Liver (tissue), 9 donors: ENCODE results near the gene STEAP2. TPM values are rescaled to one million over a fixed set of nuclear protein-coding genes. Genes with fewer than 3 reads are reported as not detected.

Experiments used
- DNase-seq: peaks from one replicate; pipeline ENCODE4 v3.0.0-alpha.2; 2017; ENCODE audit warnings: low spot score
- H3K27ac ChIP-seq, 2 donors: one replicate each; pipeline ENCODE4 v1.7.0; 2013; ENCODE audit warnings: inconsistent platforms in 2 of 2, low read length in 2 of 2, control low read depth in 1 of 2, low read depth in 1 of 2, mild to moderate bottlenecking in 1 of 2
- H3K27me3 ChIP-seq, 4 donors: one replicate each; pipeline versions ENCODE4 v1.6.1 to v1.7.0; 2013; ENCODE audit warnings: low read length in 3 of 4, inconsistent platforms in 1 of 4, mild to moderate bottlenecking in 1 of 4, moderate library complexity in 1 of 4; ENCODE audit not compliant: control insufficient read depth in 4 of 4, insufficient read depth in 4 of 4
- H3K36me3 ChIP-seq, 4 donors: one replicate each; pipeline versions ENCODE4 v1.6.1 to v1.7.0; 2013; ENCODE audit warnings: low read length in 3 of 4, mild to moderate bottlenecking in 3 of 4, low read depth in 1 of 4, moderate library complexity in 1 of 4; ENCODE audit not compliant: control insufficient read depth in 4 of 4, insufficient read depth in 3 of 4
- H3K4me1 ChIP-seq, 4 donors: one replicate each; pipeline versions ENCODE4 v1.6.1 to v1.7.0; 2013; ENCODE audit warnings: low read length in 3 of 4, mild to moderate bottlenecking in 3 of 4, moderate library complexity in 1 of 4; ENCODE audit not compliant: control insufficient read depth in 4 of 4, insufficient read depth in 4 of 4
- H3K4me3 ChIP-seq, 3 donors: one replicate each; pipeline versions ENCODE4 v1.6.1 to v1.7.0; 2013; ENCODE audit warnings: low read length in 3 of 3, control low read depth in 1 of 3, low read depth in 1 of 3, mild to moderate bottlenecking in 1 of 3
- H3K9ac ChIP-seq, 2 donors: one replicate each; pipeline ENCODE4 v1.7.0; 2013; ENCODE audit warnings: low read length in 2 of 2, mild to moderate bottlenecking in 2 of 2, moderate library complexity in 2 of 2, control low read depth in 1 of 2, low read depth in 1 of 2
- H3K9me3 ChIP-seq, 4 donors: one replicate each; pipeline versions ENCODE4 v1.6.1 to v1.7.0; 2013; ENCODE audit warnings: low read length in 3 of 4; ENCODE audit not compliant: control insufficient read depth in 4 of 4
- EGR1 ChIP-seq, 2 donors: IDR thresholded peaks; 2 replicates each; pipeline ENCODE4 v1.6.1; 2016 to 2018; ENCODE audit warnings: antibody characterized with exemption in 2 of 2, low read depth in 2 of 2
- FOXA1 ChIP-seq: IDR thresholded peaks from 2 replicates; pipeline ENCODE4 v1.6.1; 2016; ENCODE audit warnings: antibody characterized with exemption
- FOXA2 ChIP-seq: IDR thresholded peaks from 2 replicates; pipeline ENCODE4 v1.6.1; 2016; ENCODE audit warnings: antibody characterized with exemption
- GABPA ChIP-seq, 2 donors: IDR thresholded peaks in 1 of 2; conservative IDR thresholded peaks in 1 of 2; 2 replicates each; pipeline ENCODE4 v1.6.1; 2016; ENCODE audit warnings: antibody characterized with exemption in 2 of 2, mild to moderate bottlenecking in 1 of 2, moderate library complexity in 1 of 2
- HNF4A ChIP-seq, 2 donors: conservative IDR thresholded peaks; 2 replicates each; pipeline ENCODE4 v1.6.1; 2016; ENCODE audit warnings: antibody characterized with exemption in 2 of 2, mild to moderate bottlenecking in 2 of 2
- HNF4G ChIP-seq: IDR thresholded peaks from 2 replicates; pipeline ENCODE4 v1.6.1; 2016; ENCODE audit warnings: antibody characterized with exemption
- JUND ChIP-seq, 2 donors: IDR thresholded peaks; 2 replicates each; pipeline ENCODE4 v1.6.1; 2016; ENCODE audit warnings: antibody characterized with exemption in 2 of 2
- NR2F2 ChIP-seq: IDR thresholded peaks from 2 replicates; pipeline ENCODE4 v1.6.1; 2016; ENCODE audit warnings: antibody characterized with exemption
- RAD21 ChIP-seq, 2 donors: IDR thresholded peaks; 2 replicates each; pipeline ENCODE4 v1.6.1; 2016; ENCODE audit warnings: antibody characterized with exemption in 2 of 2, mild to moderate bottlenecking in 2 of 2
- RXRA ChIP-seq, 2 donors: IDR thresholded peaks; 2 replicates each; pipeline ENCODE4 v1.6.1; 2017 to 2018; ENCODE audit warnings: antibody characterized with exemption in 2 of 2, mild to moderate bottlenecking in 1 of 2
- SP1 ChIP-seq: IDR thresholded peaks from 2 replicates; pipeline ENCODE4 v1.6.1; 2018; ENCODE audit warnings: antibody characterized with exemption, mild to moderate bottlenecking
- TAF1 ChIP-seq: conservative IDR thresholded peaks from 2 replicates; pipeline ENCODE4 v1.6.1; 2016; ENCODE audit warnings: antibody characterized with exemption, mild to moderate bottlenecking
- YY1 ChIP-seq: IDR thresholded peaks from 2 replicates; pipeline ENCODE4 v1.6.1; 2016; ENCODE audit warnings: antibody characterized with exemption, mild to moderate bottlenecking
- WGBS: extraction: QIAGEN DNeasy Blood & Tissue Kit; methylation state at CpG from one replicate; pipeline ENCODE4 v1.1.7; 2013; 5-methylcytosine and 5-hydroxymethylcytosine counted together
- polyA plus RNA-seq, 2 donors: library from polyadenylated mRNA; stranded (reverse) in 1 of 2; unstranded in 1 of 2; fragments of 200-250 nt in 1 of 2; fragments of >200 nt in 1 of 2; fragmentation: Nextera tagmentation in 1 of 2; extraction: Ambion mirVana in 1 of 2; gene quantifications; one replicate each; pipeline versions ENCODE4 v1.2.1 to v1.2.3, GENCODE V29; 2013 to 2015
- total RNA-seq, 2 donors: library from RNA; depleted of rRNA; stranded (reverse); fragments of >200 nt; gene quantifications; one replicate each; pipeline ENCODE4 v1.2.3, GENCODE V29; 2014
- TF ChIP-seq, protein P1 (sequence below): IDR thresholded peaks from 2 replicates; pipeline ENCODE4 v1.6.1; 2016; ENCODE audit warnings: antibody characterized with exemption
- TF ChIP-seq, protein P2 (sequence below): IDR thresholded peaks from 2 replicates; pipeline ENCODE4 v1.6.1; 2016; ENCODE audit warnings: antibody characterized with exemption
- TF ChIP-seq, protein P3 (sequence below): fragments of 150-350 bp; IDR thresholded peaks from 2 replicates; pipeline ENCODE4 v1.5.1; 2017; ENCODE audit warnings: improper control_type of control experiment, low read depth, low read length; ENCODE audit not compliant: missing input control
- TF ChIP-seq, protein P4 (sequence below): IDR thresholded peaks from 2 replicates; pipeline ENCODE4 v1.6.1; 2016; ENCODE audit warnings: antibody characterized with exemption
- TF ChIP-seq, protein P5 (sequence below): IDR thresholded peaks from 2 replicates; pipeline ENCODE4 v1.6.1; 2016; ENCODE audit warnings: antibody characterized with exemption, mild to moderate bottlenecking
- donor health status: healthy.
- donor health status: healthy.
- donor health status: healthy.
- donor health status: healthy.
- donor health status: healthy.

The STEAP2 gene
- total and polyA plus RNA-seq, 4 donors = 1.2 to 25.9 (median 5.2) TPM

DNA sequence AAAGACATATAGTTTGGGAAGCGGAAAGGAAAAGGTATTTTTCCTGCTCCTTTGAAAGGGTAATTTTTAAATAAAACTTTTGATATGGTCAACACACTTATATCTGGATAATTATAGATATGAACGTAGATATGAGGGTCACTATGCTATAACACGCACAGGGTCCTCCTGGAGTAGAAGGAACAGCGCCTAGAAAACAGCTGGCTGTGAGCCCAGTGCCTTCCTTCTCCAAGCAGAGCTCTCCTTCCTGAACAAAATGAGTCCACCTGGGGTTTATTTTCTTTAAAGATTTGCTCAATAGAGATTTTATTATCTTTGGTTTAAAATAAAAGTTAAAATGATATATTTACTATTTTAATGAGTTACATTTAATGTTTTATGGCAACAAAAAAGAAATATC lies 44.2 kb upstream of the STEAP2 start (continued):
- TF ChIP-seq, protein P1, sequence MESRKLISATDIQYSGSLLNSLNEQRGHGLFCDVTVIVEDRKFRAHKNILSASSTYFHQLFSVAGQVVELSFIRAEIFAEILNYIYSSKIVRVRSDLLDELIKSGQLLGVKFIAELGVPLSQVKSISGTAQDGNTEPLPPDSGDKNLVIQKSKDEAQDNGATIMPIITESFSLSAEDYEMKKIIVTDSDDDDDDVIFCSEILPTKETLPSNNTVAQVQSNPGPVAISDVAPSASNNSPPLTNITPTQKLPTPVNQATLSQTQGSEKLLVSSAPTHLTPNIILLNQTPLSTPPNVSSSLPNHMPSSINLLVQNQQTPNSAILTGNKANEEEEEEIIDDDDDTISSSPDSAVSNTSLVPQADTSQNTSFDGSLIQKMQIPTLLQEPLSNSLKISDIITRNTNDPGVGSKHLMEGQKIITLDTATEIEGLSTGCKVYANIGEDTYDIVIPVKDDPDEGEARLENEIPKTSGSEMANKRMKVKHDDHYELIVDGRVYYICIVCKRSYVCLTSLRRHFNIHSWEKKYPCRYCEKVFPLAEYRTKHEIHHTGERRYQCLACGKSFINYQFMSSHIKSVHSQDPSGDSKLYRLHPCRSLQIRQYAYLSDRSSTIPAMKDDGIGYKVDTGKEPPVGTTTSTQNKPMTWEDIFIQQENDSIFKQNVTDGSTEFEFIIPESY = no peak
- TF ChIP-seq EGR1 (IDR thresholded peaks at IDR 0.05; ENCODE audit: low read depth in 2 of 2) = no peak

DNA sequence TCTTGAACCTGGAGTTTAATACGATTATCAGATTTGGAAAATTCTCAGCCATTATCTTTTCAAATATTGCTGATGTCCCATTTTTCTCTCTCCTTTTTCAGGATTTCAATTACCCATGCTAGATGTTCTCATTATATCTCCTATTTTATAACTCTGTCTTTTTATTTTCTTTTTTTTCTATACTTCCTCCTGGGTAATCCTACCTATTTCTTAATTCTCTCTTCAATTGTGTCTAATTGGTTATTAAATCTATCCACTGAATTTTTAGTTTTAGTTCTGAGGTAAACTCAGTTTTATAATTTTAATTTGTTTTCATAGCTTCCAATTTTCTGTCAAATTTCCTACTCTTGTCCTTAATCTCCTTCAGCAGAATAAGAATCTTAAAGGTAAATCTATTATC lies 41.6 kb upstream of the STEAP2 start:
- no peaks in the 10 kb centered on the region for H3K36me3 ChIP-seq
- H3K27me3 ChIP-seq = no peaks in the 10 kb centered on the region
- DNase-seq = no peak
- no peak for TF ChIP-seq YY1
- no peak for TF ChIP-seq JUND (IDR thresholded peaks at IDR 0.05)
- no peak for TF ChIP-seq NR2F2
- no peak for TF ChIP-seq RAD21 (IDR thresholded peaks at IDR 0.05)
- no peak for TF ChIP-seq HNF4A (conservative IDR thresholded peaks at IDR 0.05)
- TF ChIP-seq SP1 = no peak
- TF ChIP-seq, protein P2, sequence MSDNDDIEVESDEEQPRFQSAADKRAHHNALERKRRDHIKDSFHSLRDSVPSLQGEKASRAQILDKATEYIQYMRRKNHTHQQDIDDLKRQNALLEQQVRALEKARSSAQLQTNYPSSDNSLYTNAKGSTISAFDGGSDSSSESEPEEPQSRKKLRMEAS = no peak
- TF ChIP-seq, protein P1 = no peak
- no peak for TF ChIP-seq TAF1
- TF ChIP-seq FOXA1 = no peak
- no peak for TF ChIP-seq GABPA (IDR thresholded peaks at IDR 0.05 in 1 of 2, conservative IDR thresholded peaks at IDR 0.05 in 1 of 2)
- TF ChIP-seq, protein P3, sequence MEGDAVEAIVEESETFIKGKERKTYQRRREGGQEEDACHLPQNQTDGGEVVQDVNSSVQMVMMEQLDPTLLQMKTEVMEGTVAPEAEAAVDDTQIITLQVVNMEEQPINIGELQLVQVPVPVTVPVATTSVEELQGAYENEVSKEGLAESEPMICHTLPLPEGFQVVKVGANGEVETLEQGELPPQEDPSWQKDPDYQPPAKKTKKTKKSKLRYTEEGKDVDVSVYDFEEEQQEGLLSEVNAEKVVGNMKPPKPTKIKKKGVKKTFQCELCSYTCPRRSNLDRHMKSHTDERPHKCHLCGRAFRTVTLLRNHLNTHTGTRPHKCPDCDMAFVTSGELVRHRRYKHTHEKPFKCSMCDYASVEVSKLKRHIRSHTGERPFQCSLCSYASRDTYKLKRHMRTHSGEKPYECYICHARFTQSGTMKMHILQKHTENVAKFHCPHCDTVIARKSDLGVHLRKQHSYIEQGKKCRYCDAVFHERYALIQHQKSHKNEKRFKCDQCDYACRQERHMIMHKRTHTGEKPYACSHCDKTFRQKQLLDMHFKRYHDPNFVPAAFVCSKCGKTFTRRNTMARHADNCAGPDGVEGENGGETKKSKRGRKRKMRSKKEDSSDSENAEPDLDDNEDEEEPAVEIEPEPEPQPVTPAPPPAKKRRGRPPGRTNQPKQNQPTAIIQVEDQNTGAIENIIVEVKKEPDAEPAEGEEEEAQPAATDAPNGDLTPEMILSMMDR = no peak
- no peak for TF ChIP-seq EGR1 (IDR thresholded peaks at IDR 0.05; ENCODE audit: low read depth in 2 of 2)
- no peak for TF ChIP-seq RXRA (IDR thresholded peaks at IDR 0.05)
- TF ChIP-seq, protein P4, sequence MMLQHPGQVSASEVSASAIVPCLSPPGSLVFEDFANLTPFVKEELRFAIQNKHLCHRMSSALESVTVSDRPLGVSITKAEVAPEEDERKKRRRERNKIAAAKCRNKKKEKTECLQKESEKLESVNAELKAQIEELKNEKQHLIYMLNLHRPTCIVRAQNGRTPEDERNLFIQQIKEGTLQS = no peak
- no peak overlapping the region for H3K27ac ChIP-seq
- H3K9me3 ChIP-seq = no peaks in the 10 kb centered on the region
- no peak overlapping the region for H3K9ac ChIP-seq
- no peak overlapping the region for H3K4me3 ChIP-seq
- 96% methylated on average over 1 of the region's 1 CpG for WGBS
- peaks cover 2 to 17% (median 8%) of the 10 kb centered on the region in 4 donors for H3K4me1 ChIP-seq

DNA sequence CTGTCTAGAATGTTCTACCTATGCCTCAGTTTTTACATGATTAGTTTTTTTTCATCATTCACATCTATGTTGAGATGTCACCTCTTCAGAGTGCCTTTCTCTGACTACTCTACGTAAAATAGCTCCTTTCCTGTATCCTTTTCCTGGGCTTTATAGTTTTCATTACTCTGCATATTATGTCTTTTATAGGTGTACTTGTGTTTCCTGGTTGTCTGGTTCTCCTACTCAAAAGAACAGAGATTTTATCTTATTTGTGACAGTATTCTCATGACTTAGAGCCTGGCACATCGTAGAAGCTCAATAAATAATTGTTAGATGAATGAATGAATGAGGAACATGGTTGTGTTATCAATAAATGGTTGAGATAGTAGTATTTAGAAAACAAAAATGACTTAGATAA lies 39.4 kb upstream of the STEAP2 start:
- H3K4me1 ChIP-seq = peaks cover 2 to 20% (median 8%) of the 10 kb centered on the region in 4 donors

More for the DNA sequence above, 39.4 kb upstream of the STEAP2 start:
- 80% methylated on average over 2 of the region's 2 CpGs for WGBS
- H3K36me3 ChIP-seq = no peaks in the 10 kb centered on the region
- H3K27ac ChIP-seq = peak overlapping the region in 1 of 2 donors; percentile 71
- TF ChIP-seq, protein P4 = no peak
- TF ChIP-seq FOXA2 (no peak), FOXA1 (no peak), RAD21 (IDR thresholded peaks at IDR 0.05) (no peak), SP1 (no peak), YY1 (no peak), HNF4G (no peak), TAF1 (no peak), HNF4A (conservative IDR thresholded peaks at IDR 0.05) (no peak)
- TF ChIP-seq, protein P5, sequence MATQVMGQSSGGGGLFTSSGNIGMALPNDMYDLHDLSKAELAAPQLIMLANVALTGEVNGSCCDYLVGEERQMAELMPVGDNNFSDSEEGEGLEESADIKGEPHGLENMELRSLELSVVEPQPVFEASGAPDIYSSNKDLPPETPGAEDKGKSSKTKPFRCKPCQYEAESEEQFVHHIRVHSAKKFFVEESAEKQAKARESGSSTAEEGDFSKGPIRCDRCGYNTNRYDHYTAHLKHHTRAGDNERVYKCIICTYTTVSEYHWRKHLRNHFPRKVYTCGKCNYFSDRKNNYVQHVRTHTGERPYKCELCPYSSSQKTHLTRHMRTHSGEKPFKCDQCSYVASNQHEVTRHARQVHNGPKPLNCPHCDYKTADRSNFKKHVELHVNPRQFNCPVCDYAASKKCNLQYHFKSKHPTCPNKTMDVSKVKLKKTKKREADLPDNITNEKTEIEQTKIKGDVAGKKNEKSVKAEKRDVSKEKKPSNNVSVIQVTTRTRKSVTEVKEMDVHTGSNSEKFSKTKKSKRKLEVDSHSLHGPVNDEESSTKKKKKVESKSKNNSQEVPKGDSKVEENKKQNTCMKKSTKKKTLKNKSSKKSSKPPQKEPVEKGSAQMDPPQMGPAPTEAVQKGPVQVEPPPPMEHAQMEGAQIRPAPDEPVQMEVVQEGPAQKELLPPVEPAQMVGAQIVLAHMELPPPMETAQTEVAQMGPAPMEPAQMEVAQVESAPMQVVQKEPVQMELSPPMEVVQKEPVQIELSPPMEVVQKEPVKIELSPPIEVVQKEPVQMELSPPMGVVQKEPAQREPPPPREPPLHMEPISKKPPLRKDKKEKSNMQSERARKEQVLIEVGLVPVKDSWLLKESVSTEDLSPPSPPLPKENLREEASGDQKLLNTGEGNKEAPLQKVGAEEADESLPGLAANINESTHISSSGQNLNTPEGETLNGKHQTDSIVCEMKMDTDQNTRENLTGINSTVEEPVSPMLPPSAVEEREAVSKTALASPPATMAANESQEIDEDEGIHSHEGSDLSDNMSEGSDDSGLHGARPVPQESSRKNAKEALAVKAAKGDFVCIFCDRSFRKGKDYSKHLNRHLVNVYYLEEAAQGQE = no peak
- no peak overlapping the region for H3K9ac ChIP-seq
- no peak overlapping the region for H3K4me3 ChIP-seq
- H3K27me3 ChIP-seq = no peaks in the 10 kb centered on the region
- DNase-seq = no peak
- no peaks in the 10 kb centered on the region for H3K9me3 ChIP-seq
